Suprapubic skin (tissue), 4 donors: Measurements from ENCODE around the gene HOXB5. TPM values are rescaled to one million over a fixed set of nuclear protein-coding genes. Genes with fewer than 3 reads are reported as not detected.
A peak's percentile ranks its signal among the peaks of the same experiment; 100 is the strongest.

ENCODE experiments used
- DNase-seq, 2 donors: peaks; one replicate each; pipeline ENCODE4 v3.0.0-alpha.2; 2019; ENCODE audit warnings: low spot score in 2 of 2
- H3K27ac ChIP-seq: fragments of 200-600 bp; sonication (generic); one replicate; pipeline ENCODE4 v1.5.1; 2019
- H3K27me3 ChIP-seq: fragments of 200-600 bp; sonication (generic); one replicate; pipeline ENCODE4 v1.5.1; 2019
- H3K36me3 ChIP-seq: fragments of 200-600 bp; sonication (generic); one replicate; pipeline ENCODE4 v1.5.1; 2019
- H3K4me1 ChIP-seq: fragments of 200-600 bp; sonication (generic); one replicate; pipeline ENCODE4 v1.5.1; 2019
- H3K4me3 ChIP-seq: fragments of 200-600 bp; sonication (generic); one replicate; pipeline ENCODE4 v1.5.1; 2019; ENCODE audit warnings: mild to moderate bottlenecking
- H3K9me3 ChIP-seq: fragments of 200-600 bp; sonication (generic); one replicate; pipeline ENCODE4 v1.5.1; 2019
- CTCF ChIP-seq, 2 donors: fragments of 200-600 bp in 1 of 2; fragments of 450-650 bp in 1 of 2; sonication (generic) in 1 of 2; IDR thresholded peaks; one replicate each; pipeline ENCODE4 v1.5.1; 2016 to 2019; ENCODE audit warnings: antibody characterized with exemption in 2 of 2, mild to moderate bottlenecking in 1 of 2, moderate library complexity in 1 of 2
- EP300 ChIP-seq: sonication (generic); formaldehyde crosslinking; IDR thresholded peaks from one replicate; pipeline ENCODE4 v1.6.1; 2017; ENCODE audit warnings: antibody characterized with exemption
- POLR2A ChIP-seq, 2 donors: fragments of 450-650 bp; IDR thresholded peaks; one replicate each; pipeline ENCODE4 v1.6.1; 2017; ENCODE audit warnings: antibody characterized with exemption in 2 of 2, mild to moderate bottlenecking in 2 of 2, moderate library complexity in 2 of 2
- POLR2AphosphoS5 ChIP-seq, 3 donors: sonication (generic); formaldehyde crosslinking; IDR thresholded peaks; one replicate each; pipeline ENCODE4 v1.6.1; 2017; ENCODE audit warnings: antibody characterized with exemption in 3 of 3
- WGBS: methylation state at CpG from one replicate; pipeline ENCODE4 v1.1.5; 2018; 5-methylcytosine and 5-hydroxymethylcytosine counted together
- total RNA-seq, 4 donors: library from RNA; depleted of rRNA; stranded (reverse); fragments of >200 nt; gene quantifications; one replicate each; pipeline ENCODE4 v1.1.0, GENCODE V29; 2016

The HOXB5 gene
- total RNA-seq, 4 donors from 2014 or later, result 0.72 to 0.80 TPM; not detected in 2

GRCh38 chr17:48552466-48553189 is 41.0 kb downstream of the HOXB5 start:
- Histone ChIP-seq H3K36me3 (peaks cover 16% of the 10 kb centered on the region), H3K4me1 (peaks cover 62% of the 10 kb centered on the region), H3K27ac (peak overlapping the region; percentile 55), H3K27me3 (no peaks in the 10 kb centered on the region), H3K4me3 (no peak overlapping the region), H3K9me3 (no peaks in the 10 kb centered on the region)
- no peak for TF ChIP-seq EP300
- TF ChIP-seq POLR2A (IDR thresholded peaks at IDR 0.05), result no peak
- TF ChIP-seq POLR2AphosphoS5 (IDR thresholded peaks at IDR 0.05), result peak in 1 of 3 donors; percentile 14
- TF ChIP-seq CTCF (IDR thresholded peaks at IDR 0.05), result no peak
- no peak for DNase-seq
- WGBS, result 54% methylated on average over 11 of the region's 11 CpGs

GRCh38 chr17:48551596-48552465 is 41.7 kb downstream of the HOXB5 start:
- Histone ChIP-seq H3K4me3 (no peak overlapping the region), H3K27me3 (no peaks in the 10 kb centered on the region), H3K9me3 (no peaks in the 10 kb centered on the region), H3K27ac (peak overlapping the region; percentile 55), H3K36me3 (peaks cover 16% of the 10 kb centered on the region), H3K4me1 (peaks cover 60% of the 10 kb centered on the region)
- DNase-seq, result no peak
- 84% methylated on average over 43 of the region's 47 CpGs for WGBS
- TF ChIP-seq POLR2A (IDR thresholded peaks at IDR 0.05), result no peak
- TF ChIP-seq POLR2AphosphoS5 (IDR thresholded peaks at IDR 0.05), result no peak
- TF ChIP-seq CTCF (IDR thresholded peaks at IDR 0.05), result no peak
- no peak for TF ChIP-seq EP300

- TF ChIP-seq POLR2AphosphoS5 (IDR thresholded peaks at IDR 0.05), result no peak
- no peak for TF ChIP-seq POLR2A (IDR thresholded peaks at IDR 0.05)
- no peak for TF ChIP-seq EP300
- no peak for TF ChIP-seq CTCF (IDR thresholded peaks at IDR 0.05)
- Histone ChIP-seq H3K4me1 (peaks cover 60% of the 10 kb centered on the region), H3K27ac (no peak overlapping the region), H3K36me3 (peaks cover 16% of the 10 kb centered on the region), H3K4me3 (no peak overlapping the region), H3K27me3 (no peaks in the 10 kb centered on the region), H3K9me3 (no peaks in the 10 kb centered on the region)
- no peak for DNase-seq
- 88% methylated on average over 19 of the region's 19 CpGs for whole genome bisulfite sequencing
These were observed 42.4 kb downstream of the HOXB5 start for GRCh38 chr17:48551214-48551555.

GRCh38 chr17:48550502-48551213 is 42.9 kb downstream of the HOXB5 start:
- no peak for TF ChIP-seq EP300
- H3K27me3 ChIP-seq, result no peaks in the 10 kb centered on the region
- DNase-seq, result no peak
- peak overlapping the region; percentile 7 for H3K27ac ChIP-seq
- peaks cover 16% of the 10 kb centered on the region for H3K36me3 ChIP-seq
- H3K9me3 ChIP-seq, result no peaks in the 10 kb centered on the region
- no peak overlapping the region for H3K4me3 ChIP-seq
- WGBS, result 76% methylated on average over 51 of the region's 70 CpGs
- H3K4me1 ChIP-seq, result peaks cover 60% of the 10 kb centered on the region

GRCh38 chr17:48549914-48550501 is 43.6 kb downstream of the HOXB5 start:
- H3K36me3 ChIP-seq, result peaks cover 16% of the 10 kb centered on the region
- no peaks in the 10 kb centered on the region for H3K9me3 ChIP-seq
- peak overlapping the region; percentile 7 for H3K27ac ChIP-seq
- H3K4me1 ChIP-seq, result peaks cover 60% of the 10 kb centered on the region
- no peaks in the 10 kb centered on the region for H3K27me3 ChIP-seq
- no peak for DNase-seq
- 71% methylated on average over 18 of the region's 18 CpGs for WGBS
- H3K4me3 ChIP-seq, result no peak overlapping the region
- TF ChIP-seq POLR2AphosphoS5 (IDR thresholded peaks at IDR 0.05), result no peak
- TF ChIP-seq POLR2A (IDR thresholded peaks at IDR 0.05), result no peak
- TF ChIP-seq EP300, result no peak
- no peak for TF ChIP-seq CTCF (IDR thresholded peaks at IDR 0.05)
